LNCAP (cell line): ENCODE data around the gene PGAP6.

Experiments
- TF ChIP-seq, protein P1 (sequence below): fragments of 450-650 bp; IDR thresholded peaks from 2 replicates; pipeline ENCODE4 v1.5.1; 2017; ENCODE audit warnings: mild to moderate bottlenecking

Gene PGAP6

DNA sequence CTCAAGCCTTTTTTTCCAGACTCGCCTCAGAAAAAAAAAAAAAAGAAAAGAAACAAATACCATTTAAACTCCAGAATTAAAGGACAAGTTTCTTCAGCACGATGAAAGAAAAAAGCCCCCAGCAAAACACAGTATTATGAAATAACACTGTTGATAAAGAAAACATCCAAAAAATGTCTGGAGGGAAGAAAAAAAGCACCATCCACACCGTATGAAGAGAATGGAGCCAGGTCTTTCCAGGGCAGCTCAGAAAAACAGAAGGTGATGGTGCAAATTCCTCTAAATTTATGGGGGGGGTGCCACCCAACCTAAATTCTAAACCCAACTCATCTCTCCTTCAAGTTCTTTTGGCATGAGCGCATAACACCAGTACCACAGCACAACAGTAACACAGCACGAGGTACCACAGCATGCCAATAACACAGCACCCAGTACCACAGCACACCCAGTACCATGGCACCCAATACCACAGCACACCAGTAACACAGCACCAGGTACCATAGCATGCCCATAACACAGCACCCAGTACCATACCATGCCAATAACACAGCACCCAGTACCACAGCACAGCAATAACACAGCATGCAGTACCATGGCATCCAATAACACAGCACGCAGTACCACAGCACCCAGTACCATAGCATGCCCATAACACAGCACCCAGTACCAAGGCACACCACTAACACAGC is 48.2 kb downstream of the PGAP6 start:
- TF ChIP-seq, protein P1, sequence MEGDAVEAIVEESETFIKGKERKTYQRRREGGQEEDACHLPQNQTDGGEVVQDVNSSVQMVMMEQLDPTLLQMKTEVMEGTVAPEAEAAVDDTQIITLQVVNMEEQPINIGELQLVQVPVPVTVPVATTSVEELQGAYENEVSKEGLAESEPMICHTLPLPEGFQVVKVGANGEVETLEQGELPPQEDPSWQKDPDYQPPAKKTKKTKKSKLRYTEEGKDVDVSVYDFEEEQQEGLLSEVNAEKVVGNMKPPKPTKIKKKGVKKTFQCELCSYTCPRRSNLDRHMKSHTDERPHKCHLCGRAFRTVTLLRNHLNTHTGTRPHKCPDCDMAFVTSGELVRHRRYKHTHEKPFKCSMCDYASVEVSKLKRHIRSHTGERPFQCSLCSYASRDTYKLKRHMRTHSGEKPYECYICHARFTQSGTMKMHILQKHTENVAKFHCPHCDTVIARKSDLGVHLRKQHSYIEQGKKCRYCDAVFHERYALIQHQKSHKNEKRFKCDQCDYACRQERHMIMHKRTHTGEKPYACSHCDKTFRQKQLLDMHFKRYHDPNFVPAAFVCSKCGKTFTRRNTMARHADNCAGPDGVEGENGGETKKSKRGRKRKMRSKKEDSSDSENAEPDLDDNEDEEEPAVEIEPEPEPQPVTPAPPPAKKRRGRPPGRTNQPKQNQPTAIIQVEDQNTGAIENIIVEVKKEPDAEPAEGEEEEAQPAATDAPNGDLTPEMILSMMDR = no peak

DNA sequence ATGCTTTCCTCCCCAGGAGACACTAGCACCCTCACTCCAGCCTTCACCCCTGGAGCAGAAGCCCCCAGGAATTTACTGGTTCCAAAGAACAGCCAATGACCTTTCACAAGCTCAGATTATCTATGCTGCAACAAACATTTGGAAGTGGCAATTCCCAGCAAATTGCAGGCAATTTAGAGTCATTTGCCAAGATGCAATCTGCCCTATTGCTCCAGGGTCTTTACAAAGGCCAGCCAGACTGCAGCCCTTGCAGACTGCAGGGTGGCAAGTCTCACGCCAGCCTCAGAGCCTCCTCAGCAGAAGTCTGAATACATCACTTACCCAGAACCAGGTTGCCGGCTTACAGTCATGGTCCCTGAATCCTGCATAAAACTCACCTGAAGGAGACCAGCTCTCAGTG is 51.0 kb downstream of the PGAP6 start:
- TF ChIP-seq, protein P1 = no peak

DNA sequence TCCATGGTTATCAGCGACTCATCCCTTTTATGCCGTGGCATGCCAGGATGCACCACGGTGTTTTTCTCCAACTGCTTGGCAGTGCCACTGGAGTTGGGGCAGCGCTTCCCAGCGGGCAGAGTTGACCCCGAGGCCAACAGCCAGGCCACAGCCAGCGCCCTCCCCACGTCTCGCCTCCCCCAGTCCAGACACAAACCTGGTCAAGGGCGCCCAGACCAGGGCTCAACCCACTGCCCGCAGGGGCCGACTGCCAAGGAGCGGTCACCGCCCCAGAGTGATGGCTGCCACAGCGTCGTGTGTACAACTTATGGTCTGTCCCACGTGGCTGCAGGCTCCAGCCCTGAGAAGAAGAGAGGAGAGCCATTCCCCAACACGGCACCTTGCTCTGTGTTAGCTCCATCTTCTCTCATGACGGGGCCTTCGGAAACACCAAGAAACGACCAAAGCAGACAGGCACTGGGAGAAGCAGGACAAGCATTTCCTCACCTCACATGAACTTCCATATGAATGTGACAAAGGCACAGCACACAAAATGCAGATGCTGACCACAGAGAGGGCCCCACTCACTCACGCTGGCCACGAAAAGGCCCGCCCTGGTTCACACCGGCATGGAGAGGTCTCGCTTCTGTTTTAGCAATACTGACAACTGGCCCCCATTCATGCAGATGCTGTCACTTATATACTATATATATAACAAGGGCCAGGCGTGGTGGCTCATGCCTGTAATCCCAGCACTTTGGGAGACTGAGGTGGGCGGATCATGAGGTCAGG is 56.2 kb downstream of the PGAP6 start:
- TF ChIP-seq, protein P1 = no peak

DNA sequence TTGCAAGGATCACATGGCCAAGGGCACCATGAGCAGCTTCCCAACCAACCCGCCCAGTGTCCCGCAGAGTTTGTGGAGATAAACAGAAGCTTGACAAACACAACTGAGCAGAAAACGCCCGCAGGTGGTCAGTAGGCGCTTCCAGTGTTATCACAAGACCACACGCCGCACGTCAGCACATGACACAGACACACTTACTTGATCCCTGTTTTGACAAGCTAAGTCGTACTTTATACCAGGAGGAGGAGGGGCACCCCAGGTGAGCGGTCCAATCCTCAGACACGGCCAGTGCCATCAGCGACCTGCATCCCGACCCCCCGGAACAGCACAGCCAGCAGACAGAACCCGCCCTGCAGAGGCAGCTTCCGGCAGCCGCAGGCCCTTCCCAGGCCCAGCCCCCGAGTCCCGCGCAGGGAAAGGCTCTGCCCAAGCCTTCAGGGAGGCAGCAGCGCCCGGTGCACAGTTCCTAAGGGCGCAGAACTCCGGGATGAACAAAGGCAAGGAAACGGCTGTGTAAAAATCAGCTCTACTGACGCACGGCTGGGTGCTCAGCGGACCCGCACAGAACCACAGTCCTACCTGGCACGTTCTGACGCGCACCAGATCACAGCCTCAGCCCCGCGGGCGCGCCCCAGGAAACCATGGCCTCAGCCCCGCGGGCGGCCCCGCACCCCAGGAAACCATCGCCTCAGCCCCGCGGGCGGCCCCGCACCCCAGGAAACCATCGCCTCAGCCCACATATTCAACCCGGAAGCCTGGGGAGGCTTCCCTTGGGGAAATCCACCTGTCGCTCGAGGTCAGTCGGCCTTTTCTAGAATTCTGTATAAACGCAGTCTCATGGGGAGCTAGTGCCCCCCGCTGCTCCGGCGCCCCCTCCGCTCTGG is 57.1 kb downstream of the PGAP6 start:
- TF ChIP-seq, protein P1 = no peak

DNA sequence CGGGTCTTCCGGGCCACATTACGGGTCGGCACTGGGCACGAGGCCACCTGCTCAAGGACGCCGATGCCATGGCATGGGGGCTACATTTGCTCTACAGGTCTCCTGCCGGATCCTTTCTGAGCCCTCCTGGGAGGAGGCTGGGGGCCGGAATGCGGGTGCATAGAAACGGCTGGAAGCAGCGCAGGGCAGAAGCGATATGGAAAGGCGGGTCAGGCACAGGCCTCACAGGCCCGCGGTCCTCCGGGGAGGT is 57.7 kb downstream of the PGAP6 start:
- TF ChIP-seq, protein P1 = no peak

DNA sequence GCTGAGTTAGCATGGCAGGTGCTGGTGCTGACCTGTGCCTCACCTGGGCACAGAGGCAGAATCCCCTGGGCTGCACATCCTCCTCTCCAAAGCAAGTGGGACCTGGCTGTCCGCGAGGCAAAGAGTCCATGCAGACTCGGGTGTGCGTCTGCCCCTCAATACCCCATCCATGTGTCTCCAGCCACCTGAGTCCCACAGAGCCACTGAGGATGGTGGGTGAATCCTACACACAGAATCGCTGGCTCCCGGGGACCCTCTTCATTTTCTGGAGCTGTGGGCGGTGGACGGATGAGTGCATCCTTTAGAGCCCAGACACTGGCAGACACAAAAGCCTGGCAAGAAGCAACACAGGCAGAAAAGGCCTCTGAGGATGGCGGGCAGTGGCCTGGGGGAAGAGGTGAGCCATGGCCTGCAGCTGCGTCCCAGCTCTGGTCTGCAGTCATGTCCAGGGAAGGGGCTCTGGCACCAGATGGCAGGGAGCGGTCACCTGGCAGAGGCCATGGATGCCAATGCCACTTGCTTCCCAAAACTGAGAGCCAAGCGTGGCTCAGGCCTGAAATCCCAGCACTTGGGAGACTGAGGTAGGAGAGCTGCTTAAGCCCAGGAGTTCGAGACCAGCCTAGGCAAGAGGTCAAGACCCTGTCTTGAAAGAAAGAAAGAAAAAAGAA is 59.2 kb downstream of the PGAP6 start:
- TF ChIP-seq, protein P1 = no peak

DNA sequence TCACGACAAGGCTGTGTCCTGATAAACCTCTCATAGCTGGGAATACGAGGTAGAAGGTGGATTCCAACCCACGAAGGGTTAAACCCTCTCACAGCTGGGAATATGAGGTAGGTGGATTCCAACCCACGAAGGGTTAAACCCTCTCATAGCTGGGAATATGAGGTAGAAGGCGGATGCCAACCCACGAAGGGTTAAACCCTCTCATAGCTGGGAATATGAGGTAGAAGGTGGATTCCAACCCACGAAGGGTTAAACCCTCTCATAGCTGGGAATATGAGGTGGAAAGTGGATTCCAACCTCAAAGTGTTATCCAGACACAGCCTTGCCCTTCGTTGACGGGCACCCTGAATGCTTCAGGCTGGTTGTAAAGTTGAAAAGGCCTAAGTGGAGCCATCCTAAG is 60.2 kb downstream of the PGAP6 start:
- TF ChIP-seq, protein P1 = no peak
